ENCODE results near the gene EREG.
"Not testable (repeated sequence)": the region's sequence is repeated elsewhere in the genome, so short reads cannot be mapped to it uniquely, and the experiment has no call there.

EREG gene

DNA sequence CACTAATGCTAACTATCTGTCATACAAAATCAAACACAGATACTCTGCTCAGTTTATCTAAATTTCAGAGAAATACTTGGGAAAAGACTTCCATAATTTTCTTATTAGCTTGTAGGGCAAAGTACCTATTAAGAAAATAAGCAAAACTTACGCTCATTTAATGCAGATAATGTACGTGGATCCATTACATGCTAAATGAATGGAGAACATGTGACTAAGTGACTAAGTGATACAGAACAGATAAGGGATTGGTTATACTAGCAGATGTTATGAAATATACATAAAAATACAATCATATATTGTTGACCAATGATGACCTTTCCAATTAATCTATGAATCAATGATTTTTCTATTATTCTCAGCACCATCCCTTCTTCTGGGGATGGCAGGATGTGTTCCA, 25.7 kb downstream of the EREG start:
- DNase-seq (ENCODE audit: low read depth), result no peak

DNA sequence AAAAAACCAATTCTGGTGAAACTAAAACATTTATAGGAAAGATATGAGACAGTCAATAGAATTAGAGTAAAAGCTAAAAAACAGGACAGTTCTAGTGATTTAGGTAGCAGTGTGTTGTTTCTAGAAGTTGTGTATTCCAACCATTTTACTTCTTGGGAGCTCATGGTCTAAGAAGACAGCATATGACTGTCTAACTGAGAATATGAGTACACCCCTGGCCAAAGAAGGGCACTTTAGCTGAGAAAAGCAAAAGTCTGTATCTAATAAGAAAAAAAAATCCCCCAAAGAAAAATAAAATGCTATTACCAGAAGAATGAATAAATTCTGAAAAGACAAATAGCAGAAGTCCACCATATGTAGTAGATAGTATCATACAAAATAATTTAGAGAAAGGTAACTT, 26.4 kb downstream of the EREG start:
- DNase-seq (ENCODE audit: low read depth), result no peak

DNA sequence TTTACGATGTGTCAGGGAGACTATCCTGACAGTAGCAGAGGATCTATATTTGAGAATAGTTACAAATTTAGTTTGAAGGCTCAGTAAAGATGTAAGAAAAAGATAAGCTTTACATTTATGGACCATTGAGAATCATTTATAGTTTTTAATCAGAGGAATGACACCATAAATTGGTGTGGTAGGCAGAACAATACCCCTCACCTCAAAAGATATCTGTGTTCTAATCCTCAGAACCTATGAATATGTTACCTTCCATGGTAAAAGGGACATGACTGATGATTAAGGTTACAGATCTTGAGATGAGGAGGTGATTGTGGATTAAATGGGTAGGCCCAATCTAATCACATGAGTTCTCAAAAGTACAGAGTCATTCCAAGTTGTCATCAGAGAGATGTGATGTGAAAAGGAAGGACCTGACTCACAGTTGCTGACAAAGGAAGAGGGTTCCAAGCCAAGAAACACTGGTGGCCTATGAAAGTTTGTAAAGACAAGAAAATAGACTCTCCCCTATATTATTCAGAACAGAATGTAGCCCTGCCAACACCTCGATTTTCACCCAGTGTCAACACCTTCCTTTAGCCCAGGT, 27.0 kb downstream of the EREG start:
- DNase-seq (ENCODE audit: low read depth), result no peak

DNA sequence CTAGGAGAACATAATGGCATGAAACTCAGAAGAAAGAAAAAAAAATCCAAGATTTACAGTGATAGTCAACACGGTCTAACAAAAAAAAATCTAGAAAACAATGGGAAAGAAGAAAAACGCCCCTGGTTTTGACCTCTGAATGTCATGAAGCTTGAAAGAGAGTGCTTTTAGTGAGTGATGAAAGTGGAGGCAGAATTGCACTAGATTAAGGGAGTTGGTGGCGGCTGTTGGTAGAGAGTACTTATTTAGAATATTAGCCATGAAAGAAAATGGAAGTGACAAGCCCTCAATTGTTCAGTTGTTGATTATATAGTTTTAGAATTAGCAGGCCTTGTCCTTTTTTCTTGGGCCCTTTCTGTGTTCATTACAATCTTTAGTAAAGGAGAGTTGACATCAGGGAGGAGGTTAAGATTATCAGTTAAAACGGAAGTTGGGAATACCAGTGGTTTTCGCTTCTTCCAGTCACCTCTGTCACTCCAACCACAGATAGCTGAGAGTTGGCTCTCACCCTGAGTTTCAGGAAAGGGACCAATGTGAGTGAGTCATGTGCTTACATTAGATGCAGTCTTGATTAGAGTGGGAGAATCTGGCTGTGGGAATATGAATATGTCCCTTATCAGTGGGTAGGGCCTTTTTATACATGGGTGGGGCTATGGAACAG, 29.7 kb downstream of the EREG start:
- no peak for DNase-seq (ENCODE audit: low read depth)

DNA sequence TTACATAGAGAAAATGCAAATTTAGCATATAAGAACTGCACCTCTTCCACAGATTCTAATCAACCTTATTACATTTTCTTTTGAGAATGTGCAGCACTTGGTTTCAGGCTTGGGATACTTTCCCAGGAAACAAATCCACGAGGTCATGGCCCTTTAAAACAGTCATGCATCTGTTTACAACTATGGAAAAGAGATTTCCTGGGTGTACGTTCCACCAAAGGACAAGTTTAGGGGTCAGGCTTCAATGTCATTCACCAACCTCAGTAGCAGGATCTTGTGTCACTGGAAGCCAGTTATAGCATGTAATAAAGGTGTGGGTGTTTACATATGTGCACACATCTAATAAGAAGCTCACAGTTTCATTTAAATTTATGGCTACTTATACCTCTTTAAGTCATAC, 30.7 kb downstream of the EREG start:
- DNase-seq (ENCODE audit: low read depth), result no peak

DNA sequence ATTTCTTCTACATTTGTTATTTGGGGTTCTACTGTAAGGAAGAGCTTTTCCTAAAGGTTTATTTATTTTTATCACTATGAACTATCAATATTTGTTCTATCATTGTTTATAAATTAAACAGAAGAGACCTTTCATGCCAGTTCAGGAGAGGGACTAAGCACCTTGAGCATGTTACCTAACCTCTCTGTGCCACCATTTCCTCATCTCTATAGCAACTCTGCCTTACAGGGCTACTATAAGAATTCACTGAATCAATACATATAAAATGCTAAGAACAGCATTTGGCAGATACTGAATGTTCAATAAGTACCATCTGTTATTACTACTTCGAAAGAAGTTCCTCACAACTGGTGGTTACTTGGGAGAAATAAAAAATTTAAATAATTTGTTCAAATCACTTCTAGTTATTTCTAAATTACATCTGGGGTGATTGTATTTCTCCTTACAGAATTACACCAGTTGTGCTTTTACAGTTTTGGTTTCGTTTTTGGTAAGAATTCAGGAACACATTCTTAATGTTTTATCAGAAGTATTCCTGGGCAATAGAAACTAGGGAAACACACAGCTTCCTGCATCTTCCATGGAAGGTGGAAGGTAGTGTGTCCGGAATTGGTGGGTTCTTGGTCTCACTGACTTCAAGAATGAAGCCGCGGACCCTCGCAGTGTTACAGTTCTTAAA, 32.9 kb downstream of the EREG start:
- no peak for DNase-seq (ENCODE audit: low read depth)

DNA sequence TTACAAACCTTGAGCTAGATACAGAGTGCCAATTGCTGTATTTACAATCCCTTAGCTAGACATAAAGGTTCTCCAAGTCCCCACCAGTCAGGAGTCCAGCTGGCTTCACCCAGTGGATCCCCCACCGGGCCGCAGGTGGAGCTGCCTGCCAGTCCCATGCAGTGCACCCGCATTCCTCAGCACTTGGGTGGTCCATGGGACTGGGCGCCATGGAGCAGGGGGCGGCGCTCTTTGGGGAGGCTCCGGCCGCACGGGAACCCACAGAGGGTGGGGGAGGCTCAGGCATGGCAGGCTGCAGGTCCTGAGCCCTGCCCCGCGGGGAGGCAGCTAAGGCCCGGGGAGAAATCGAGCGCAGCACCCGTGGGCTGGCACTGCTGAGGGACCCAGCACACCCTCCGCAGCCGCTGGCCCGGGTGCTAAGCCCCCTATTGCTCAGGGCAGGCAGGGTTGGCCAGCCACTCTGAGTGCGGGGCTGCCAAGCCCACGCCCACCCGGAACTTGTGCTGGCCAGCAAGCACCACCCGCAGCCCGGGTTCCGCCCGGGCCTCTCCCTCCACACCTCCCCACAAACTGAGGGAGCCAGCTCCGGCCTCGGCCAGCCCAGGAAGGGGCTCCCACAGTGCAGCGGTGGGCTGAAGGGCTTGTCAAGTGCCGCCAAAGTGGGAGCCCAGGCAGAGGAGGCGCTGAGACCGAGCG, 34.1 kb downstream of the EREG start:
- not testable (repeated sequence) for DNase-seq (ENCODE audit: low read depth)

DNA sequence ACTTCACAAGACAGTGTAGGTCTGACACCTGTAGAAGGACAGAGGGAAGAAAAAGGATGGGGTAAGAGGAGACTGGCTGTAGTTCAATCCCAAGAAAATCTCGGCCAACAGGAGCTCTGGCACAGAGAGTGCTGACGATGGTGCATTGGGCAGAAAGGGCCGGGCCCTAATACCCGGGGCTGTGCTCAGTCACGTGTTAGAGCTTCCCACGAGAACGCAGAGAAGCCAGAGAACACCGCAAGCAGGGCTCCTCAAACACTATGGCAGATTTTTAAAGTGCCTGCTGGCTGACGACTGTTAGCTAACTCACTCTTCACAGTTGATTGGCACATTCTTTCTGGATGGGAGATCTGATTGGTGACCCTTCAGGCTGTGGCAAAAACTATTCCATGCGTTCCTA, 35.5 kb downstream of the EREG start:
- DNase-seq (ENCODE audit: low read depth), result no peak

DNA sequence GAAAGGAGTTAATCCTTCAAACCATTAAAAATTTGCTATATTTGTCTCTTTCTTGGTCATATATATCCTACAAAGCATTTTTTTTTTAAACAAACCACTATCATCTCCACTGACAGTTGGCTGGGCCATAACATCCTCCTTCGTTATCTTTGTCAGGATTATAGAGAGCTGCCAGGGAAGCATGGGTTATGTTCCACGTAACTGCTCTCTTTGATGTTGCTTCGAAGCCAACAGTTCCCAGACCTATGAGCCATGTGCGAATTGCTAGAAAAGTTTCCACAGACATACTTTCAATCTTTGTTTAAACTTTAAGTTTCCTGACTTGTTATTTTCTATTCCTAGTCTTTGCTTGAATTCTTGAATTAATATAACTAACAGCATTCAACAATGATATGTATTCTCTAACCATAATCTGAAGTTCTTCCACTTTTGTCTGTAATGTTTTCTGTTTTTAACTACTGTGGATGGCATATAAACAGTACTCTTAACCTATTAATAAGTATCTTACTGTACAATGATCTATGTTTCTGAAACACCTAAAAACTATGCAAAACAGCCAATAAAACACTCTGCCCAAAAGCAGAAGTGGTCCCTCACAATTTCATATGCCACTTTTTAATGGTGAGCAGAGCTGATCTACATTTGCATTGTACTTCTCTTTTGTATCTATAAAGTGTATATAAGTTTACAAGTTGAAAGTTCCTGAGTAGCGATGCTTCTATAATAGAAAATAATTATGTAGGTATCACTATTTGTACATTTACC, 37.9 kb downstream of the EREG start:
- DNase-seq (ENCODE audit: low read depth), result no peak

DNA sequence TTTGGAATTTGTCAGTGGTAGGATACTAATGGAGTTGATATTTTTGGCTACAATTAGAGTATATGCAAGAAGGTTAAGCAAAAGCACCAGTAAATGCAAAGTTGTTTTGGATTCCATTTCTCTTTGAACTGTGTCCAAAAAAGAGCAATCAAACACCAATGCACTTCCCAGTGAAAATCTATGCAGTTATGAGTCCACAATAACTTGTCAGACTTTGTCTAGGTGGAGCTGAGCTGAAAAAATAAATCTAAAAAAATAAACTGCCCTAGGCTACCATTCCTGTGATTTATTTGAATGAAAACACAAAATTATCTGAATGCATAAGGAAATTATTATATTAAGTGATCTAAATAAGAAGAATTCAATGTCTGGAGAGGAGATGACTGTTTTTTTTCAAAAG, 42.9 kb downstream of the EREG start:
- DNase-seq (ENCODE audit: low read depth), result no peak

DNA sequence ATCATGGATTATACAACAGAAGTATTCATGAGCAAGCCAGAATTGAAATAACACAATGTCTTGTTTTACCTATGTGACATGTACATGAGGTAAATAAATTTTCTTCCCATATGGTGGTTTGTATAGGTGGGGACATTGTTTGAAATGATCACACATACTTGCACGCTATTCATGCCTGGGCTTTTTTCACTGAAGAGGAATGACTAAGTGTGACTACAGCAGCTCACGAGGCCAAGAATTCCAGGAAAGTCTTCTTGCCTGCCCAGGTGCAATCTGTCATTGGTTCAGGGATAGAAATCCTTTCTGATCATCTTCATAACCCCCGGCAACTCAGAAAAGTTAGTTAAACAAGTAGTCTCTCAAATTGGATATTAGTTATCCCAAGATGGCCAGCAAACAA, 43.7 kb downstream of the EREG start:
- DNase-seq (ENCODE audit: low read depth), result no peak

DNA sequence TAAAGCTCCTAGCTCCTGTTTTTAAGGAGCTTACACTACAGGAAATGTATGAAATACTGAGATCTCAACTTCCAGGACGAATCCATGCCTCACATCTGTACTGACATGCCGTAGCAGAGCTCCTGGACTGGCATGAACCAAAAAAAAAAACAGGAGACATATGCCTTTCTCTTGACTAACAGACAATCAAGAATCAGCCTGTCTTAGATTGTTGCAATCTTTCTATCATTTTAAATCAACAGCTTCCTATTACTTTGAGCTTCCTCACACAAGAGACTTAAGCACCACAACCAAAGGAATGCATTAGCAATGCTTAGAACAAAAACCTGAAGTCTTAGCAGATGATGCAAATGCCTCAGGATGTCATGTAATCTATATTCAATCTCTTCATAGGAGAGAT, 45.3 kb downstream of the EREG start:
- DNase-seq (ENCODE audit: low read depth), result no peak

DNA sequence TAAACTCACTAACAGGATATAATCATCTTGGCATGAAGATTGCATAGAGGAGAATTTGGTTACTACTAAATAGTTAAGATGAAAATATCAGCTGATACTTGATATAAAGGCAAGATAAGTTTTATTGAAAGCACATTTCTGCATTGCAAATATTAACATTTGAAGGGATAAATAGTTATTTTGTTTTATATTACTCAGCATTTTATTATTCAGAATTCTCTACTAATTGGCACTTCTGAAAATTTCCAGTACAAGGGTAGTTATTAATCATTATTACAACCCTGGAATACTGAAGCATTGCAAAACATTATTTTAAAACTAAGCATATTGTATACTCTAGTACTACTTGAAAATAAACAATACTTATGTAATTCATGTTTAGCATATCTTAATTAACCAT, 47.3 kb downstream of the EREG start:
- DNase-seq (ENCODE audit: low read depth), result no peak

DNA sequence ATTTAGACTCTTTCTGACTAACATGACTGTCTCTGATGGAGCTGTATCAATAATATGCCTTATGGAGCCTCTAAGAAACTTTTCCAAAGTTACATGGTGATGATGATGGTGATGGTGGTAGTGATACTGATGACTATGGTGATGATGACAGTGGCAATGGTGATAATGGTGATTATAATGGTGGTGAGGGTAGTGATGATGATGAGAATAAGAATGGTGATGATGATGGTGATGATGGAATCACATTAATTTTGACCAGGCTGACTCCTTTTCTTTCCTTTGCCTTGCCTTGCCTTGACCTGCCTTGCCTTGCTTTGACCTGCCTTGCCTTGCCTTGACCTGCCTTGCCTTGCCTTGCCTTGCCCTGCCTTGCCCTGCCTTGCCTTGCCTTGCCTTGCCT, 48.3 kb downstream of the EREG start:
- DNase-seq (ENCODE audit: low read depth), result no peak

DNA sequence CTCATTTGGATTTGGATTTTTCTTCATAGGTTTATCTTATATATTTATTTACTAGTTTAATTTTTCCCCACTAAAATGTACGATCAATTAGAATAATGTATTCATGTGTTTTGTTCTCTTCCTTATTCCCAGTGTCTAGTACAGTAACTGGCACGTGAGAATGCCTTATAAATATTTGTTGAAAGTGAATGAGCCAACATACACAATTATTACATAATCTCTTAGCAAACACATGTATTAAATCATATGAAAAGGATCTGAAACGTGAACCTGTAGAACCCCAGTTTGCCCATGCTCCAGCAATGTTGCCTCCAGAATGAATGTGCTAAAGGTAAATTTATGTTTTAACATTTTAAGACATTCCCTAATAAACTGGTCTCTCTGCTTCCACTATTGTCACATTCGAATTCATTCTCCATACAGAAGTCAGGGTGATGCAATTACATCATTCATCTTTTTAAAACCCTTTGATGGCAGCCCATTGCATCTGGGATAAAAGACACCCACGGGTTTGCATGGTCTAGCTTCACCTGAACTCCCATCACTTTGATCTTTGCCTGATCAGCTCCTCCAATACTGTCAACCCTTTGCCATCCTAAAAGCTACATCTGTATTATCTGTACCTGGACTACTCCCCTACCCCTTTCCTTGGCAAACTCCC, 49.3 kb downstream of the EREG start:
- DNase-seq (ENCODE audit: low read depth), result no peak

DNA sequence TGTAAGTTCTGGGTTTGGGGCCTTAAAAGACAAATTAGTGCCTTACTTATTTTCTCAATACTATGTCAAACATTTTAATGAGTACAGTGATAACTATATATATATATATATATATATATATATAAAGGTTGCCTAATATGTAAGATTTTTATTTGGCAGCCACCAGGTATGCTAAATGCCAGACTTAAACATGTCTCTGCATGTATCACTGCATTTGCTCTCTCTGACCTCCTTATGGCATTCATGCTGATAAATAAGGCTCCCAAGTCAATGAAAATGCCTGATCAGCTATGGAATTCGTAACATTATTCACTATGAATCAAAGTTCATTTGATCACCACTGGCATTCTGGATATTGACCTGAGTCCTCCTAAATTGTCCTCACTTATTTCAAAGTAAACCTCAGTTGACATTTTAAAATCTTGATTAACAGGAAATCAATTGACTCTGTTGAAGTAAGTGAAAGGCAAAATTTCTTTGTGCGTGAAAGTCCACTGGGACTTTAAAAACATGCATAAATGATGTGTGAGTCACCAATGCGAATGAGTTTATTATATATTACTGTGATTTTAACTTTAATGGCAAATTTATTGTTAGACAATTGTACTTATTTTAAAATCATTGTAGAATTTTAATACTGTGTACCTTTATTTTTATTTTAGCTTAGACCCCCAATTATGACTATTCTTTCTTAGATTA, 50.8 kb downstream of the EREG start:
- no peak for DNase-seq (ENCODE audit: low read depth)

DNA sequence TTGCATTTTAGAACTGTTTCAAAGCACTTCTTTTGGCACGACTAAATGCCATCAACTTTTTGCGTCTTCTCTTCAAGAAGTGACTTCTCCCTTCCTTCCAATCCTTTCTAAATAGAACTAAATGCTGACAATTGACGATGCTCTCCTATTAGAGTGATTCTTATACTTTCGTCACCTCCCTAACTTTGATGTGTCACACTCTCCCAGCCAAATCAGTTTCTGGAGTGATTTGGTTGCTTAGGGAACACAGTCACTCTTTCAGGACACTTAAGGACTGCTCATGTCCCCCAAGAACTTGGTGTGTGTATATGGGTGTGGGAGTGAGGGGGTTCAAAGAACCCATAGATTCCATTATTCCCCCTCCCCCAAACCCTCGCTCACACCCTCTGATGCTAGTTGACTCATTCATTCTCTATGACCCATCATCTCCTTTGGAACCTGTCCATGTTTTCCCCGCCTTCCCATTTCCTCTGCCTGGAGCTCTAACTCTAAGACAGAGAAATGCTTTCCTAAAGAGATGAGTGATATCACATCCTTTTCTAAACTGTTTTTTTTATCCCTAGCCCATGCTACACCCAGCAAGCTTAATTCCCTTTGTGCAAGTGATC, 53.2 kb downstream of the EREG start:
- no peak for DNase-seq (ENCODE audit: low read depth)

DNA sequence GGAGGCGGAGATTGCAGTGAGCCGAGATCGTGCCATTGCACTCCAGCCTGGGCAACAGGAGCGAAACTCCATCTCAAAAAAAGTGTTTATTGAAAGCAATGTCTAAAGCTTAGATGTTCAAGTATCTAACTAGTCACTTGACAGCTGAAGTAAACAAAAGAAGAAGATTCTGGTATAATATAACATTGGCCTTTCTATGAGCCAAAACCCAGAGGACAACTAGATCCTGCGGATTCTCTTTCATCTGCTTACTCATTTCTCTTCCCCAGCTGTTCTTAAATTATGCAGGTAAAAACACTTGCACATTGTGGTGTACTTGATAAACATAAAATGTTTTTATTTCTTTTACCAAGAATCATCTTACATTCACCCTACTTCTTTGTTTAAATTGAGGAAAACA, 55.9 kb downstream of the EREG start:
- DNase-seq (ENCODE audit: low read depth), result no peak

DNA sequence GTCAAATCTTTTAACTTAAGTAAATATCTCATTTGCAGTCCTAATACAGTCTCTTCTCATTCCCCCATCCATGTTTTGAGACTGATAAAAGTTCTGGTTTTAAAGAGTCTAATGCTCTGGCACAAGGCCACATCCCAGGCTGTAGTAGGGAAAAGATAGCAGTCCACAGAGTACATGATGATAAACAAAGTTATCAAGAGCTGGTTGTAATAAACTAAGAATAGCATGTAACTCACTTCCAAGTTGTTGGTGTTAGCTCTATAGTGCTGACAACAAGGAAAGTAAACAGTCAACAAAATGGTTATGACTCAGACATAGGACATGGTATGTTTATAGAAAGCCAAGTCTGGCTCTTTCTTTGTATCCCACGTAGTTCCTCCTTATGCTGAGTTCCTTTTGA, 58.2 kb downstream of the EREG start:
- no peak for DNase-seq (ENCODE audit: low read depth)

DNA sequence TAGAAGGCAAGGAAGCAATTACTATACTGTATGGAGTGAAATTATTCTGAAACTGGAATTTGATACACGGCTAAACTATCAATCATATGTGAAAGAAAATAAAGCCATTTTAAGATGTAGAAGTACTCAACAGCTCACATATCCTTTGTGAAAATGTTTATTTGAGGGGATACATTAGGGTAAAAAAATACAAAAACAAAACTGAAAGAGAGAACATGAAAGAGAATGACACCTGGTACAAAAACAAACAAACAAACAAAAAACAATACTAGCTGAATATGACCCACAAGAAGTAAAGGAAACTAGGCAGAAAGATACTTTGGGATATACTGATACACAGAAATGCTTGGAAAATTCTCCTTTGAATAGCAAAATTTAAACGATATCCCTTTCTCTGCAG, 59.2 kb downstream of the EREG start:
- DNase-seq (ENCODE audit: low read depth), result no peak

DNA sequence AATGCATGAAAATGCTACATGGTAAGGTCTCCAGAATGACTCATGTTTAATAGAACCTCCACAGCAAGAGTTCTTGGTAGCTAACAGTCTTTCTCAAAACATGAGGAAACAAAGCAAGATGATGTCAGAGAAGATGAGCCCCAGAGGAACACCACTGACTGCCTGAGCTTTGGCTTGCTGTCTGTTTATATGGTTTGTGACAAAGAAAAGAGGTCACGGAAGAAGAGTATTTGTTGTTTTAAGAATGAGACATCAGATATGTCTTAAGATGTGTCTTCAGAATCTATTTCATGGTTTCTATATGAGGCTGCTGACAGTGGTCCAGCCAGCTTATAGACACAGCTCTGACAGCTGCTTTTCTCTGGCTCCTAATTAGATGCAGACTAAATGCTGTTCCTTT, 61.2 kb downstream of the EREG start:
- no peak for DNase-seq (ENCODE audit: low read depth)
